Lower leg skin (tissue), 3 donors: ENCODE results near the gene THY1.

Experiments
- CTCF ChIP-seq, 3 donors: fragments of 450-650 bp; IDR thresholded peaks; one replicate each; pipeline ENCODE4 v1.5.1; 2016; ENCODE audit warnings: antibody characterized with exemption in 3 of 3, mild to moderate bottlenecking in 3 of 3, moderate library complexity in 2 of 3
- POLR2A ChIP-seq, 2 donors: fragments of 450-650 bp; IDR thresholded peaks; one replicate each; pipeline ENCODE4 v1.6.1; 2016 to 2017; ENCODE audit warnings: antibody characterized with exemption in 2 of 2, mild to moderate bottlenecking in 1 of 2, moderate library complexity in 1 of 2

DNA sequence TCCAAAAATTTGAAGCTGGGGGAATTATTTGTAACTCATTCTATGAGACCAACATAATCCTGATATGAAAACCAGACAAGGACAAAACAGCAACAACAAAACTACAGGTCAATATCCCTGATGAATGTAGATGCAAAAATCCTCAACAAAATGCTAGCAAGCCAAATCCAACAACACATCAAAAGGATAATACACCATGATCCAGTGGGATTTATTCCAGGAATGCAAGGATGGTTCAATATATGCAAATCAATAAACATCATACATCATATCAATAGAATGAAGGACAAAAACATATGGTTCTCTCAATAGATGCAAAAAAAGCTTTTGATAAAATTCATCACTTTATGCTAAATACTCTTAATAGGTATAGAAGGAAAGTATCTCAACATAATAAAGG is 22.1 kb downstream of the THY1 start:
- TF ChIP-seq CTCF (IDR thresholded peaks at IDR 0.05) (no peak), POLR2A (IDR thresholded peaks at IDR 0.05) (no peak)
